ENCODE measurements around the gene SLC16A3.
"Not testable (repeated sequence)": the region's sequence is repeated elsewhere in the genome, so short reads cannot be mapped to it uniquely, and the experiment has no call there.

Gene SLC16A3

DNA sequence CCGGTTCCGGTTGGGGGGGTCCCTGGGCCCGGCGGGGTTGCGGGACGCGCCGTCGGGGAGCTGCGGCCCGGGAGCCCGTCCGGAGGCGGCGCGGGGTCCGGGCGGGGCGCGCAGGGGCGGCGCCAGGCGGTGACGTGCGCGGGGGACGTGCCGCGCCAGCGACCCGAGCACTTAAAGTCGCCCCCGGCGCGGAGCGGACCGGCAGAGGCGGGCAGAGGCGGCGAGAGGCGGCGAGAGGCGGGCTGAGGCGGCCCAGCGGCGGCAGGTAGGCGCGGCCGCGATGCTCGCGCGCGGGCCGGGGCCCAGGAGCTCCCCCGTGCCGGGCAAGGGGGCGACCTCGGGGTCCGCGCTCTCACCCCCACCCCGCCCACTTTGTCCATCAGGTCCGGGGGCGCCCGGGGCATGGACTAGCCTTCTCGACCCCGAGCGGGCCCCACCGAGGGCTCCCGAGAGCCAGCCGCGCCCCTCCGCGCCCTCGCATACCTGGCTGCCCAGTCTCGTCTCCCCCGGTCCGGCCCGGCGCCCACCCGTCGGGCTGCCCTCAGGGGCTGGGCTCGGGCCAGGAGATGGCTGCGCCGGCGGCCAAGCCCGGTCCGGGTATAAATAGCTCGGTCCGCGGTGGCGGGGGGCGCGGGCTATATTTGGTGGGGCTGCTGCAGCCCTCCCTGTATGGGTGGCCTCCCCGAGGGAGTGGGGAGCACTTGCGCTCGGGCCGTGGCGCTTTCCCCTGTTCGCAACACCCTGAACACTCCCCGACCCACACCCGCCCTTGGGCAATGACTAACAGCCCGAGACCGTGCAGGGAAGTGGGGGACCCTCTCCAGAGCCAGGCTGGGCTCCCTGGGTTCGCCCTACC is at the start of gene SLC16A3:
SLC16A3 (plus strand) TSS at position 201 of the 856 bp plus-strand sequence. CDS start 6,967 bp downstream, outside the sequence.
- no peak for TF ChIP-seq ZNF274 (IDR thresholded peaks at IDR 0.05; ENCODE audit: low read depth, low read length)
- H3K4me3 ChIP-seq (ENCODE audit: low read length), result peak within 1 kb of the TSS; percentile 74; the same call in 1 of the 2 replicates

DNA sequence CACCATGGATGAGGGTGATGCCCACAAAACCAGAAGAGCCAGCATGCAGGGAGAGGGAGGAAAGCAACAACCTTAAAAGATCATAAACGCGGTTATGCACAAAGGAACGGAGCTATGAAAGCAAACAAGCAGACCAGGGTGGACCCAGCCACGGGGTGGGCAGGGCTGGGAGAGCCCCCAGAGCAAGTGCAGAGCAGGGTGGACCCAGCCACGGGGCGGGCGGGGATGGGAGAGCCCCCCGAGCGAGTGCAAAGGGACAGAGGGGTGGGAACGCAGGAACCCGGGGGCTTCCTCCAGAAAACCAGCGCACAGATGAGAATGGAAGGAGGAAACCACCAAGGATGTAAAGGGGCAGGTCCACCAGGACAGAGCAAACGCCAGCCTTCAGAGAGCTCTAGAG is 49.4 kb upstream of the SLC16A3 start:
- no peak overlapping the region for H3K4me3 ChIP-seq (ENCODE audit: low read length)
- TF ChIP-seq ZNF274 (IDR thresholded peaks at IDR 0.05; ENCODE audit: low read depth, low read length), result no peak

DNA sequence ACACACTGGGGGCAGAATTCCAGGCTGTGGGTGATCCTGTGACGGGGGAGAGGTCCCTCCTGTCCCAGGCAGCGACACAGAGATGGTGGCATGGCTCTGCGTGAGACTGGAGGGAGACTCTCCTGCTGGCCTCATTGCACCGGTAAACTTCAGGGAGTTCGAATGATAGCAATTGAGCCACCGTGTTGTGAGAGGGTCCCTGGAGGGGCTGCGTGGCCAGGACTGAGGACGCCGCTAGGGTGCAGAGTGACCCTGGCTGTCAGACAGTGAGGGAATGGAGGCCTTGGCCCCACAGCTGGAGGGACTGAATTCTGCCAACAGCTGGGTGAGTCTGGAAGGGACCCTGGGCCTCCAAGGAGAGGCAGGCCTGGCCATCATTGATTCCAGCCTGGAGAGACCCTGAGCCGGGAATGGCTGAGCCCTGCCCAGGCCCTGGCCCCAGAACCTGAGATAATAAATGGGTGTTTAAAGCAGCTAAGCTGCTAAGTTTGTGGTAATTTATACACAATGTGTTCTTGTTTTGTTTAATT is 48.8 kb upstream of the SLC16A3 start:
- H3K4me3 ChIP-seq (ENCODE audit: low read length), result no peak overlapping the region
- TF ChIP-seq ZNF274 (IDR thresholded peaks at IDR 0.05; ENCODE audit: low read depth, low read length), result no peak

DNA sequence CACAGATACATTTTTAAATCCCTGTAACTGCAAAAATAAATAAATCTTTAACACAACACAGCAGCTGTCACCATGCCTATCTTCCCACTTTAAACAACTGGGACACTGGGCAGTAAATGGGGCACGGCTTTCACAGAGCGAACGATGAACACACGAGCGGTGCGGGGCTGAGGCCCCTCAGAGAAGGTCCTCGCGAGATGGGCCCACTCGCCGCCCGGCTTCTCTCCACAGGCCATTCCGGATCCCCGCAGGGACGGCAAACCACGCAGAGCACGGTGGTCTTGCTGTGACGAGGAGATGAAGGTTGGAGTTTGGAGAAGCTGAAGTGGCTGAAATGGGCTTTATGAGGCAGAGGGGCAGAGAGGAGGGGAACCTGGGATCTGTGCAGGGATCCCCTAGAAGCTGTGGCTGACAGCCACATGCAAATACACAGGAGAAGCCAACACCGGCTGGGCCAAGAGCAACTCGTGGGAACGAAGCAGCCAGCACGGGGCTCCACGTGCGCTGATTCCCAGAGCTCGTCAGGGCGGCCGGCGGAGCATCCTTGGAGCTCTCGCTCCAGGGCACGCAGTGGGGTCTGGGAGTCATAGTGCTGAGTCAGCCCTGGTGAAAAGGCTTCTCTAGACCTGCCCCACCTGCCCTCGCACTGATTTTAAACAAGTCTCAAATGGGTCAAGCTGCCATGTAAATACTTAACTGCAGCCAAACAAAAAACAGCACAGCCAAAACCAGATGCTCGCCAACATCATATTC is 47.9 kb upstream of the SLC16A3 start:
- no peak for TF ChIP-seq ZNF274 (IDR thresholded peaks at IDR 0.05; ENCODE audit: low read depth, low read length)
- H3K4me3 ChIP-seq (ENCODE audit: low read length), result no peak overlapping the region

DNA sequence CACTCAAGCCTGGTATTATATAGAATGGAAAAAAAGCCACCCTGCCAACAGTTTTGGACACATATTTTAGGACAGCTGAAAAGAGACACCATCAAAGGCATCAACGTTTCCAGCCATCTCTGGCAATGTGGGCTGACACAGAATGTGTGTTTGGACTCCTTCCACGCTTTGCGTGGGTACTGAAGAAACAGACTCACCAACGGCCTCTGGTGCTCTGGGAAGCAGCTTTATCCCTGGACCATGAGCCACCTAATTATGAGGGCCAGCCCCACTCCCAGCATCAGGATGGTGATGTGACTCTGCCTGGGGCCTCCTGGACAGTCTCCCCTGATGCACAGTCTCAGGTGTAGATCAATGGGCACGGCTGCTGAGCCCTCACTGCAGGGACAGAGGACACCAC is 44.1 kb upstream of the SLC16A3 start:
- no peak for TF ChIP-seq ZNF274 (IDR thresholded peaks at IDR 0.05; ENCODE audit: low read depth, low read length)
- no peak overlapping the region for H3K4me3 ChIP-seq (ENCODE audit: low read length)

DNA sequence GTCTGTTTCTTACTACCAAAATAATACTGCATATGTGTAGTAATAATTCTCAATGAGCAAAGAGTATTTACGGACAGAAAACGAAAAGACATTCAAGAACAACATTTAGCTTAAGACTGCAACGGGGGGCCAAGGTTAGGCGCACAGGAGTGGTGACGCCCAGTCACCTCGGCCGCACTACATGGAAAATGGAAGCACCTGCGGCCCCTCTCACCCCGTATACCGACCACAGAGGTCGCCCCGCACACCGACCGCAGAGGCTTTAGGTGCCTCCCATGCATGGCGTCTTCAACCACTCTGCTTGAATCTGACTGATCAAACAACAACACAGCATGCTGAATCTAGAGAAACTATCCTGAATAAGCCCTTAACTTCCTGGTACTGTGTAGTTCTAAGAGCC is 42.6 kb upstream of the SLC16A3 start:
- TF ChIP-seq ZNF274 (IDR thresholded peaks at IDR 0.05; ENCODE audit: low read depth, low read length), result no peak
- no peak overlapping the region for H3K4me3 ChIP-seq (ENCODE audit: low read length)

DNA sequence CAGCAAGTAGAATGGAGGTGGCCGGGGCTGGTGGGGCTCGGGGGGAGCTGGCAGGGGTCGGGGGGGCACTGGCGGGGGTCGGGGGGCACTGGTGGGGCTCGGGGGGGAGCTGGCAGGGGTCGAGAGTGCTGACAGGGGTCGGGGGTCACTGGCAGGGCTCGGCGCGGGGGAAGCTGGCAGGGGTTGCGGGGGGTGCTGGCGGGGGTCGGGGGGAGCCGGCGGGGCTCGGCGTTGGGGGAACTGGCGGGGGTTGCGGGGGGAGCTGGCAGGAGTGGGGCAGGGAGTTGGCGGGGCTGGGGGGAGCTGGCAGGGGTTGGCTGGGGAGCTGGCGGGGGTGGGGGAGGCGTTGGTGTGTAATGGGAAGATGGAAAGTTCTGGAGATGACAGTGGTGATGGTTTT is 41.3 kb upstream of the SLC16A3 start:
- no peak overlapping the region for H3K4me3 ChIP-seq (ENCODE audit: low read length)
- TF ChIP-seq ZNF274 (IDR thresholded peaks at IDR 0.05; ENCODE audit: low read depth, low read length), result no peak

DNA sequence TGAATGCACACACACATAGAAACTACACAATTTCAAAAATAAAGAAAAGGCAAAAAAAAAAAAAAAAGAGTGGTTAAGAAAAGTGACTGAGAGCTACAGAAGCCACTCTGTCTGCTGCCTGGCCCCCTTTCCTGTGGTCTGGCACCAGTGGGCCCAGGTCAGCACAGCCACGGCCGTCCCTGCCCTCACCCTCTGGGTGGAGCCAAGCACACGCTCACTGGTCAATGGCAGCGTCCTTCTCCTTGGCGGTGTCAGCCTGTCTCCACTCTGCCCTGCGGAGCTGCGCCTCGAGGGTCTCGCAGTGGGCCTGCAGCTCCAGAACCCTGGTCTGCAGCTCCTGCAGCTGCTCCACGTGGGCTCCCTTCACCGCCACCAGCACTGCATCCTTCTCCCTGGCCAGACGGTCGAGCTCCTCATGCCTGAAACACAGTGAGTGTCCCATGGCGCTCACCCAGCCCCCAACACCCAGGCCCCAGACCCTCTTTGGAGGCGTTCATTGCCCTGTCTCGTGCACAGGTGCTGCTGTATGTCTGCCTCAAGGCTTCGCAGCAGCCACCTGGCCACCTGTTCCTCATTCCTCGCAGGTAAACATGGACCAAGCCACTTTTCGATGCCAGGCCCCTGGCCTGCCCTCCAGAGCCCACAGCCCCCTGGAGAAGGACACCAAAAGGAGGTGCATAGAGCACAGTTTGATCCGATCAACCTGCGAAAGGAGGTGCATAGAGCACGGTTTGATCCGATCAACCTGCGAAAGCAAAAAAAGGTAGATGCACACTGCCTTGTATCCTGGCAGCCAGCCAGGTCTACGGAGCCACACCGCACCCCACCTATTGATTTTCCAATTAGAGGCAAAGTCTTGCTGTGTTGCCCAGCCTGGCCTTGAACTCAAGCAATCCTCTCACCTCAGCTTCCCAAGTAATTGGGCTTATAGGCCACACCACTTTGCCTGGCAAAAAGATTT is 40.6 kb upstream of the SLC16A3 start:
- no peak for TF ChIP-seq ZNF274 (IDR thresholded peaks at IDR 0.05; ENCODE audit: low read depth, low read length)

DNA sequence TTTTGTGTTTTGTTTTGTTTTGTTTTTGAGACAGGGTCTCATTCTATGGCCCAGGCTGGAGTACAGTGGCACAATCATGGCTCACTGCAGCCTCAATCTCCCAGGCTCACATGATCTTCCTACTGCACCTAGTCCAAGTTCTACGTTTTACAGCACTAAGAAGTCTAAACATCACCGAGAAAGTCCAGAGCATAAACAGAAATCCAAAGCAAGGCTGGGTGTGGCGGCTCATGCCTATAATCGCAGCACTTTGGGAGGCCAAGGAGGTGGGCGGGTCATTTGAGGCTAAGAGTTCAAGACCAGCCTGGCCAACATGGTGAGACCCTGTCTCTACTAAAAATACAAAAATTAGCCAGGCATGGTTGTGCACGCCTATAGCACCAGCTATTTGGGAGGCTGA is 35.8 kb upstream of the SLC16A3 start:
- H3K4me3 ChIP-seq (ENCODE audit: low read length), result not testable (repeated sequence)

More for the DNA sequence above, 40.6 kb upstream of the SLC16A3 start:
- no peak overlapping the region for H3K4me3 ChIP-seq (ENCODE audit: low read length)

DNA sequence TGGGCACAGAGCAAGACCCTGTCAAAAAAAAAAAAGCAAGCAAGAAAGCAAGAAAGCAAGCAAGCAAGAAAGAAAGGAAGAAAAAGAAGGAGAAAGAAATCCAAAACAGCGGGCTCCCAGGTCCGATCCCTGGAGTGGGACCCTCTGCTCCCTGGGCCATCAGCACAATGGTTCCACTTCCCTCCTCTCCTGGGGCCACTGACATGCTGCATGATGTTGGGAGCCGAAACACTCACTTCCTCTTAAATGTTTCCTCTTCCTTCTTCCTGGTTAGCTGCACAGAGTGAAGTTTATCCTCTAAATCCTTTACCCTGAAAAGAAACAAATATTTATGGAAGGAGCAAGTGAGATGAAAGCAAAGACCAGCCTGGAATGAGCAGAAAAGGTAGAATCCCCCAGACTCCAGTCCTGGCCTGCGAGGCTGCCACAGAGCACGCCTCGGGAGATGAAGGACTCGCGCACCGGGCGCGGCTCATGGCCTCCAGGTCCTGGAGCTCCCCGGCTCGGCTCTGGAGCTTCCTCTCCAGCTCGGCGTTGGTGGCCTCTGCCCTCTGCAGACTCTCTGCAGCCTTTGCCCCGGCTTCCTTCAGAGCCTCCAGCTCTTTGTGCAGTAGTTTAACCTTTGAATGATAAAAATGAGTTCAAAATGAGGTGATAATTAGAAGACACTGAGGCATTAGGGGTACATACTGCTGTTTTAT is 35.2 kb upstream of the SLC16A3 start:
- H3K4me3 ChIP-seq (ENCODE audit: low read length), result no peak overlapping the region
- TF ChIP-seq ZNF274 (IDR thresholded peaks at IDR 0.05; ENCODE audit: low read depth, low read length), result no peak

DNA sequence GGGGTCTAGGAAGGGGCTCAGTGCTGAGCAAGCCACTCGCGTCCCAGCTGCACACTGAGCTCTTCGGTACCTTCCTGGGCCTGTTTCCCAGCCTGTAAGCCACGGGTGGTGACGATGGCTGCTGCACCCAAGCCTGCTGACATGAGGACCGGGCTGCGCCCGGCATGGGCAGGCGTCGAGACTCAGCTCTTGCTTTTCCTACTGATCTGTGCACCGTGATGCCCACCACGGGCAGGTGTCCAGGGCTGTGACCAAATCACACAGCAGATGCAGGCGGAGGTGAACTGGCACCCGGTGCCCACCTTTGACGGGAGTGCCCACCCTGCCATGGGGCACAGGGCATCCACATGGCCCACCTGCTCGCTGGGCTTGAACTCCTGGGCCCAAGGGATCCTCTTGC is 34.1 kb upstream of the SLC16A3 start:
- TF ChIP-seq ZNF274 (IDR thresholded peaks at IDR 0.05; ENCODE audit: low read depth, low read length), result no peak
- no peak overlapping the region for H3K4me3 ChIP-seq (ENCODE audit: low read length)

DNA sequence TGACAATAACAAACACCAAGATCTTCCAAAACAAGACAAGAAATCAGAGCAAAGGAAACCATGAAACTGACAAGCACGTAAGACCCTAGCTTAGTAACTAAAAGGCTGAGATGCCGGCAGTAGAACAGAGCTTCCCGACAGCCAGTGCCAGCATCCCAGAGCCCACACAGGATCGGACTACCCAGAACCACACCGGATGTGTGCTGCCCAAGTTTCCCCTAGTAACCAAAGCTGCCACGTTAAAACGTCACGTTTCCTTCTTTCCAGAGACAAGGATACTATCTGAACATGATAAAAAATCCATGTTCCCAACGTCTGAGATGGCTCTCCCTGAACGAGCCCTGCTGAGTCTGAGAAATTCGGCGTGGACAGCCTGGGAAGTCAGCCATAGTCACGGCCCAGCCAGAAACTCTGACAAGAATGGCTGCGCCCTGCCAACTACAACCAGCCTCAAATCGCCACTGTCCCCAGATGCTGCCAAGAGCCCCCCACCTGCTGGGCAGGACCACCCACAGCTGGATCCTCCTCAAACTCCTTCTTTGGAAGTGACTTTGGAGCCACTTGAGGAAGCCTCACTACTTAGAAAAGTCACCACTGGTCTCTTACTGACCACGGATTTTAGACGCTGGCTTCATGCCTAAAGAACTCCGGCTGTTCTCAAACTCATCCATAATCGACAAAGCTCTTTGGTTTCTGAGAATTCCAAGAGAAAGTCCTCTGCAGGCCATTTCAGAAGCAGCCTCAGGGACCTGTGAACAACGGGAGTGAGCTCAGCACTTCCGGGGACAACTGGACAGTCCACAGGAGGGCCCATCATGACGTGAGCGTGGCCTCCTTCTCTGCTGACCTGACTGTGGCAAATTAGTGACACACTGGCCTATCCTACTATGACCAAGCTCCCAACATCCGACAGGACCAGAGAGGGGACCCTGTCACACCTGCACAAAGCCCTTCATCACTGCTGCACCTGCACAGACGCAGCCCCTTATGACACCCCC is 32.9 kb upstream of the SLC16A3 start:
- H3K4me3 ChIP-seq (ENCODE audit: low read length), result no peak overlapping the region
- TF ChIP-seq ZNF274 (IDR thresholded peaks at IDR 0.05; ENCODE audit: low read depth, low read length), result no peak

All from GM08714 (cell line).